HG02623 (cell line): ENCODE data around the gene DEUP1.
"Not testable (repeated sequence)": the region's sequence is repeated elsewhere in the genome, so short reads cannot be mapped to it uniquely, and the experiment has no call there.

Experiments
- ATAC-seq: cut with Tn5 transposase; IDR thresholded peaks from one replicate; pipeline ENCODE4 v1.9.1; 2021; ENCODE audit warnings: moderate library complexity; ENCODE audit not compliant: unreplicated experiment

The DEUP1 gene, protein sequence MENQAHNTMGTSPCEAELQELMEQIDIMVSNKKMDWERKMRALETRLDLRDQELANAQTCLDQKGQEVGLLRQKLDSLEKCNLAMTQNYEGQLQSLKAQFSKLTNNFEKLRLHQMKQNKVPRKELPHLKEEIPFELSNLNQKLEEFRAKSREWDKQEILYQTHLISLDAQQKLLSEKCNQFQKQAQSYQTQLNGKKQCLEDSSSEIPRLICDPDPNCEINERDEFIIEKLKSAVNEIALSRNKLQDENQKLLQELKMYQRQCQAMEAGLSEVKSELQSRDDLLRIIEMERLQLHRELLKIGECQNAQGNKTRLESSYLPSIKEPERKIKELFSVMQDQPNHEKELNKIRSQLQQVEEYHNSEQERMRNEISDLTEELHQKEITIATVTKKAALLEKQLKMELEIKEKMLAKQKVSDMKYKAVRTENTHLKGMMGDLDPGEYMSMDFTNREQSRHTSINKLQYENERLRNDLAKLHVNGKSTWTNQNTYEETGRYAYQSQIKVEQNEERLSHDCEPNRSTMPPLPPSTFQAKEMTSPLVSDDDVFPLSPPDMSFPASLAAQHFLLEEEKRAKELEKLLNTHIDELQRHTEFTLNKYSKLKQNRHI

DNA sequence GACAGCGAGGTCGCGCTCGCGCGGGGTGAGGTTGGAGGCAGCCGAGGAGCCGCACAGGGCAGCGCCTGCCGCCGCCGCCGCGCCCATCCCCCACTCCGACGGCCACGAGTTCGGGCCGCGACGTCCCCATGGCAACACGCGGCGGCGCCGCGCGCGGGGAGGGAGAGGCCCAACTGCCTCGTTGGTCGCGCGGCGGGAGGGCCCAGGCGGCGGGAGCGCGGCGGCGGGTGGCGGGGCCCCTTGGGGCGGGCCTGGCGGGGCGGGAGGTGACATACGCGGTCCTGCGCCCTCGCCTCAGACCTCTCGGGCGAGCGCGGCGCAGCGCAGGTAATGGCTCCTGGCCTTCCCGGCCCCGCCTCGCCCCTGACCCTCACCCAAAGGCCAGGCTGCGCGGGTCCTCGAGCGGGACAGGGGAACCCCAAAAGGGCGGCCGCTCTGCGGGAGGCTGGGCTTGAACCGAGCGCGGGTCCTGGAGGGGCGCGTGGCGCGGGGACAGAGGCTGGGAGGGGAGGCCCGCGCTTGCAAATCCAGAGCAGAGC lies at the start of gene DEUP1:
TSS of gene DEUP1 (plus strand) at position 297 of the 539 bp plus-strand sequence. CDS start 1,518 bp downstream, outside the sequence.
- ATAC-seq: no peak

DNA sequence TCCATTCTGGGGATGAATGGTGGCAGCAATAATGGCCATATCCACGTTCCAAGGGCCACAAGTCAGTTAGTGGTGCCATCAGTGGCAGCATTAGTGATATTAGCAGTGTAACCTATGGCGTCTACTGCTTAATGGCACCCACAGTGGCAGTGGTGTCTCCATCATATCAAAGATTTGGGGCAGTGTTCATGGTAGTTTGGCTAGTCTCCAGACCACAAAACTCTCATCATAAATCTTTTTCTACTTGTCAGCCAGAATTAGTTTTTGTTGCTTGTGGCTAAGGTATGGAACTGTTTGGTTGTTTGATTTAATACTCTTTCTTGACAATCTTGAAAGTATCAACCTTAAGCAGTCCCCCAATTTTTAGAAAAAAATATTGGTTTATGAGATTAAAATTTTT lies 45.1 kb upstream of the DEUP1 start:
- ATAC-seq: no peak

DNA sequence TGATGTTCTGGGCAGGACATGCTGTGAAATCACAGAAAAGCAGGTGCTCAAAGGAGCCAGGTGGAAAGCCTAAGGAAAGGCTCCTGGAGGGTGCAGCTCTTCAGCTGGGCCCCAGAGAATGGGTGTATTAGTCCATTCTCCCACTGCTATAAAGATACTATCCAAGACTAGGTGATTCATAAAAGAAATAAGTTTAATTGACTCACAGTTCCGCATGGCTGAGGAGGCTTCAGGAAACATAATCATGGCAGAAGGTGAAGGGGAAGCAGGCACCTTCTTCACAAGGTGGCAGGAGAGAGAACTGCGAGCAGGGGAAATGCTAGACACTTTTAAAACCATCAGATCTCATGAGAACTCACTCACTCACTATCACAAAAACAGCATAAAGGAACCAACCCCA lies 43.1 kb upstream of the DEUP1 start:
- ATAC-seq: no peak

DNA sequence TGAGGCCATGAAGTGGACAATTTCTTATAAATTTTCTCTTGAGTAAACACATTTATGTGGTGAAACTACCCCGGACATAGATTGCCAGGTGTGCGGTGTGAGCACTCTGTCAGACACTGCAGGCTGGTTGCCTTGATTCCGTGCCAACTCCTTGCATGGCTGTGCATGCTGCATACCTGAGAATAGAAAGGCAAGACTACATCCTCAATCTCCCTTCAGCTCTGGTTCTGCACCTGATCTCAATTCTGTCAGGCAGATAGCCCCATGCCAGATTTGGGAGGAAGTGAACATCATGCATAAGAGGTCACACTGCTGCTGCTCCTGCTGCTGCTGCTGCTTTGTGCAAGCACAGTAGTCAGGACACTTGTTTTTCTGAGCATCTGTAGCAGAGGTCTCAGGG lies 42.5 kb upstream of the DEUP1 start:
- peak; percentile 38 for ATAC-seq

DNA sequence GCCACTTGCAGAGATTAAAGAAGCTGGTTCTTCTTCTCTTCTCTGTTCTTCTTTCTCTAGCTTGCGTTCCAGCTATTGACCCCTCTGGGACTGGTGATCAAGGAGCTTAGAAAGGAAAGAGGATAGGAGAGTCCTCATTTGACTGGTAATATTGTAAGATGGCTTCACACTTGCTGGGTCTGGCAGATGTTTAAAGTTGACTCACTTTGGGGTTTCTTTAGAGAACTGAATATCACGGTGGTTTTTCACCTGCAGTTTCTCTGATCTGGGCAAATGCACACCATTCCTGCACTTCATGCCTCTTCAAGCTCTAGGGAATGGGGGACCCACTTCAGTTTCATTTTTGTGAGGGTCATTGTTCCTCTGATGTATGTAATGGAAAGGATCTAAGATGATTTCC lies 41.8 kb upstream of the DEUP1 start:
- ATAC-seq: peak; percentile 54

DNA sequence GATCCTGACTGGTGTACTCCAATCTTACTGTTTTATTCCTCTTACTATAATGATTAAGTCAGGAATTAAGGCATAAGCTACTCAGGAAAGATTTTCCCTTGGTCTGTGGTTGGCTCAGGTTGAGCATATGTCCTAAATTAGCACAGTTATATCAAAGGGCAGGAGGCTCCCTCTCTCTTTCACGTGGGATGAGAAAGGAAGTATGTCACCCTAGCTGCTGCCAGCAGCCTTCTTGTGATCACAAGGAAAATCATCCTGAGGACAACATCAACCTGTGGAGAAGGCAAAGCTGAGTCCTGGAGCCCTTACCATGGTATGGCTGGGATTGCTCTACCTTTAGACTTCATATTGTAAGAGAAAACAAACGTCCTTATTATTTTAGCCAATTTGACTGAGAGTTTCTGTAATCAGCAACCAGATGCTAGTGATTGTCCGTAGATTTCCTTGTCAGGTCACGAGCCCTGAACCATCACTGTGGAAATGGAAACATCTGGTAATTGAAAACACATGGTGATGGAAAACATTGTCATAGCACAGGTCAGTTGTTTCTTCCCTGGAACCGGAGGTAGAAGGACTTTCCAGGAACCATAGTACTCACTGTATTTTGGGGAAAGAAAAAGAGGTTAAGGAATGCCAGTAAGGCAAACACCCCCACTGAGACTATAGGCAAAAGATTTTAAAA lies 40.6 kb upstream of the DEUP1 start:
- no peak for ATAC-seq

DNA sequence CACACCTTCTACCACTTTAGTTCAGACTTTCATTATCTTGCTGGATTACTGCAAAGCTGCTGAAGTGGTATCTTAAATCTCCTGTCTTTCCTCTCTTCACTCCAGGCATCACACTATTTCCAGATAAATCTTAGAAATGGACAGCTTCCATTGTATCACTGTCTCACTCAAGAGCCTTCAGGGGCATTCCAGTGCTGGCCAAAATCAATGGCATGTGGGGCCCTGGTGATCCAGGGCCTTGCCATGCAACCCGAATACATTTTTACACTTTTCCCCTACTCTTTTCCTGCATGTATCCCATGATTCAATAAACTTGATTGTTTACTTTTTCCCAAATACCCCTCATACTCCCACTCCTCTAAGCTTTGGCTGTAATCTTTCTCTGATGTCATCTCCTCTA lies 39.4 kb upstream of the DEUP1 start:
- no peak for ATAC-seq

DNA sequence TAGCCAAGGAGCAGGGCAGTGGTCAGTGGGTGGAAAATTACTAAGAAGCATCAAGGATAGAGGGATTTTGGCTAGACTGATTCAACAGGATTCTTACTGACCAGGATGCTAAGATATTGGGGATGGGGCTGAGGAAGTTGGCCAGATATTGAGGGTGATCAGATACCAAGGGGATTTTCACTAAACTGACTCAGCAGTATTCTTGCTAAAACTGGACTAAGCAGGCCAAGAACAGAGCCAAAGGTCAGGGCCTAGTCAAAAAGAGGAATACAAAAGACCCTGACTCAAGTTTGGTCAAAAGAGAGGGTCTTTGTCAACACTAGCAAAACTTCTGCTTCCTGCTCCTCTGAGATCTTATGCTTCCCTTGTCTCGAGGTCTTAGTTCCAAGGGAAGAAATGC lies 38.6 kb upstream of the DEUP1 start:
- no peak for ATAC-seq

DNA sequence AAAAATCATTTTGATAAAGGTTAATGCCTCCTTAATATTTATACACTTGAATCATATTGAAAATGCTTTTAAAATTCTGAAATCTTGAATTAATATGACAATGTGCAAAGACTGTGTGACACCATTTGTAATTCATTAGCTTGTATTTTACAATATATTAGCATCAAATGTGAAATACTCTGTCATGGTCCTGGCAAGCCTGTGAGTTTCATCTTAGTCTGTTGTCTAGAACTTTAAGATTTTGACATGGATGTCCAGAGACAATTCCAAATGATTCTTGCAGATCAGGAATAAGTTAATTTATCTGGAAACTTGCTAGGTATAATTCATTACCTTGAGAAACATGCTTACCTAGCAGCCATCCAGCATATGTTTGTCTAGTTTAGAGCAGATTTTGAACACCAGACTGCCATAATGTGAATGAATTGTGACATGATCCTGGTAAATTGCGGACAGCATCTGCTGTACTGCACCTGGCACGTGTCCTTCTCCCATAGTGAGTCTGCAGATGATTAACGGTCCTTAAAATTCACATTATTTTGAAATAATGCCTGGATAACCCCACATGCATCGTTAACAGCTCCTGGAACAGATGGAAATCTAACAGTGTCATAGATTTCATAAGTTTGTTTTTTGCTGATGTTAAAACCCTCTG lies 34.5 kb upstream of the DEUP1 start:
- ATAC-seq: no peak

DNA sequence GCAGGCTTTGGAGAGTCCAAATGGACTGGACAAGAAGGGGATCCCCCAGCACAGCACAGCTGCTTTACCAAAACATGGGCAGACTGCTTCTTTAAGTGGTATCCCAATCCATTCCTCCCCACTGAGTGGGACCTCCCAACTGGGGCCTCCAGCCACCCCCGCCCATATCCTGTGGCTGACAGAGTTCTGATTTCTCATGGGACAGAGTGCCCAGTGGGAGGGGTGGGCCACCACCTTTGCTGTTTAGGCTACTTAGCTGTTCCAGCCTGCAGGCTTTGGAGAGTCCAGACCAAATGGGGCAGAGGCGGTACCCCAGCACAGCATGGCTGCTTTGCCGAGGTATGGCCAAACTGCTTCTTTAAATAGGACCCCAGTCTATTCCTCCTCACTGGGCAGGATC lies 26.9 kb upstream of the DEUP1 start:
- no peak for ATAC-seq

DNA sequence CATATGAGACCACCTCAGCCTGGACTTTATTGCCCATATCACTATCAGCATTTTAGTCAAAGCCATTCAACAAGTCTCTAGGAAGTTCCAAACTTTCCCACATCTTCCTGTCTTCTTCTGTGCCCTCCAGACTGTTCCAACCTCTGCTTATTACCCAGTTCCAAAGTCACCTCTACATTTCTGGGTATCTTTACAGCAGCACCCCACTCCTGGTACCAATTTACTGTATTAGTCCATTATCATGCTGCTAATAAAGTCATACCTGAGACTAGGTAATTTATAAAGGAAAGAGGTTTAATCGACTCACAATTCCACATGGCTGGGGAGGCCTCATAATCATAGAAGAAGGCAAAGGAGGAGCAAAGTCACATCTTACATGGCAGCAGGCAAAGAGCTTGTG lies 16.1 kb upstream of the DEUP1 start:
- not testable (repeated sequence) for ATAC-seq

DNA sequence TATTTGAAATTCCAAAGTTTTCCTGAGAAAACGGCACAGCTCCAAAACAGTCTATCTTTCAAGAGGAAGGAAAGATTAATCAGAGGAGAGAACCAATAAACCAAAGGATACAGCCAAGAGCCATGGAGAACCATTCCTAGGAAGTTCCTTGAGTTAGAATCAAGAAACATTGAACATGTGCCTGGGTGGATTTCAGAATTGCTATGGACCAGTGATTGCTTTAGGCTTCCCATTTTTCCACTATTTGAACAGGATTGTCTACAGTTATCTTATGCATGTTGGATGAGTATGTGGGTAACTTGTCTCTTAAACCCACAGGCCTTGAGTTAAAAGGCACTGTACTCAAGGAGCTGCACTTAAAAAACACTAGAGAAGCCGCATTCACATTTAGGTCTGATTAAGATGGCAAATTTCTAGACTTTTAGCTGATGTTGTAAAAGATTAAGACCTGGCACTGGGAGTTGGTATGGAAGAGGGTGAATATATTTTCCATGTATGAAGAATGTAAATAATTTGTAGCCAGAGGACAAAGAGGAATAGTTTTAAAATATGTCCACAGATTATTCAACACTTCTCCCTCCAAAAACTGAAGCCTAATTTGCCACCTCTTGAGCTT lies 11.2 kb upstream of the DEUP1 start:
- ATAC-seq: no peak

DNA sequence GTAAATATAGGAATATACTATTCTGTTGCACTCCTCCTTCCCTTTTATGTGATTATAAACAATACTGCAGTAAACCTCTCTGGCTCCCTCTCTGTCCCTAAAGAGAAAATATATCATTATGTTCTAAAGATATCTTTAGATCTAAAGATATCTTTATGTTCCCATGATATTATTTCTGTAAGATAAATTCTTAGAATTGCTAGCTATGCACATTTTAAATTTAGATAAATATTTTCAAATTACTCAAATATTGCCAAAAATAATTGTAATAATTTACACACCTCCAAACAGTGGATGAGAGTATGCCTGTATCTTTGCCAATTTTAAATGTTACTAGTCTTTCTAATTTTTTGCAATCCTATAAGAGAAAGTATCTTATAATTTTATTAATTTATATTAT lies 10.3 kb upstream of the DEUP1 start:
- ATAC-seq: no peak

DNA sequence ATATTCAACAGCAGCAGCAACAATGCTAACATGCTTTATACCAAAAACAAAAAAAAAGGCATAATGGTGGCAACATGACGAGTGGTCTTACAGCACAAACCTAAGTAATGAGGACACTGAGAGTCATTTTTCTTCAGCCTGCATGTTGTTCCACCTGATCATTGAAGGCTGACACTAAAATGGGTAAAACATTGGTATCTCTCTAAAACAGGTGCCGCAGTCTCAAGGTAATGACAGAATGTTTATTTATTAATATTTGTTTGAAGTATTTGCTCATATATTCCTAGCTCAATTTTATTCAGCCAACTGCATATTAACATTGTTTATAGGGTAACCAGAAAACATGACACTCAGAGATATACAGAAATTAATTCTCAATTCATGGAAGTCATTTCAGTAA lies 8.3 kb upstream of the DEUP1 start:
- ATAC-seq: no peak

DNA sequence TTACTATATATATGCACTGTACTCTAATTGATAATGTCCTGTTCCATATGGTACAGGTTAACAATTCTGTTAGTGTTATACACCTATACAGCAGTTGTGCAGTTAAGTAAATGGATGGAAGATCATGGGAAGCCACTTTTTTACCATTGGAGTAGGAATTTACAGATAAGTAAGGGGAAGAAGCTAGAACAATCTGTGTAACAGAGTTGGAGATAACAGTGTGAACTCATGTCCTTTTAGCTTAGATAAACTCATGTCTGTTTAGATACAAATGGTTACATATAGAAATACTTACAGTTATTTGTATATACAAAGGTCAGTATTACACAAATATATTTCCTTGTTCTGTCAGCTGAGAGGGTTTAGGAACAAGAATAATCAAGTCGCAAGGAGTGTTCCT lies 6.8 kb upstream of the DEUP1 start:
- no peak for ATAC-seq

DNA sequence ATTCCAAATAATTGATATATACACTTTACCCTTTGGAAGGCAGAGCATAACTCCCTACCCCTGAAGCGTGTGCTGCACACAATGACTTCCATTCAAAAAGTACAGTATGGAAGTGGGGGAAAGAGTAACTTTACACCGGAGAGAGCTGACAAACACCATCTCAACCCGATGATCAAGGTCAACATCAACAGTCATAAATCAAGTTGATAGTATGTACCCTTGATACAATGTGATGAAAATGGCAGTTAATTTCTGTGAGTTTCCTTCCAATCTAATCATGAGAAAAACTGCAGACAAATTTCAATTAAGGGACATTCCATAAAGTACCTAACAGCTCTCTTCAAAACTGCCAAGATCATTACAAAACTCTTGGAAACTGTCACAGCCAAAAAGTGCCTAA lies 6.0 kb upstream of the DEUP1 start:
- ATAC-seq: no peak

DNA sequence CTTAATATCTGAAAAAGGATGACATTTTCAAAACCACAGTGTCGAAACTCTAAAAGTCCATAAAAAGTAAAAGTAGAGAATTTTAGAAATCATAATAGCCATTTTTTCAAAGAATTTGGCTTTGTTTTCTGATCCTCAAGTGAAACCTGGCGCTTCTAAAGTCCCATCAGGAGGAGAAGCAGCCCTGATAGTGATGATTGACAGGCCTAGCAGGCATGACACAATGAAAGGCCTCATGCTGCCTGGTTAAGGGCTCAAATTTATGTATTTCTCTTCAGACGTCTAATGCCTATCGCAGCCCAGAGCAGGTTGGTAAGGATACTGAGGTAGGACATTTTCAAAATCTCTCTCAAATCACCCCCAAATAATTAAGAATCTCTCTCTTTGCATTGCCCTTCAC lies 3.9 kb upstream of the DEUP1 start:
- ATAC-seq: no peak

DNA sequence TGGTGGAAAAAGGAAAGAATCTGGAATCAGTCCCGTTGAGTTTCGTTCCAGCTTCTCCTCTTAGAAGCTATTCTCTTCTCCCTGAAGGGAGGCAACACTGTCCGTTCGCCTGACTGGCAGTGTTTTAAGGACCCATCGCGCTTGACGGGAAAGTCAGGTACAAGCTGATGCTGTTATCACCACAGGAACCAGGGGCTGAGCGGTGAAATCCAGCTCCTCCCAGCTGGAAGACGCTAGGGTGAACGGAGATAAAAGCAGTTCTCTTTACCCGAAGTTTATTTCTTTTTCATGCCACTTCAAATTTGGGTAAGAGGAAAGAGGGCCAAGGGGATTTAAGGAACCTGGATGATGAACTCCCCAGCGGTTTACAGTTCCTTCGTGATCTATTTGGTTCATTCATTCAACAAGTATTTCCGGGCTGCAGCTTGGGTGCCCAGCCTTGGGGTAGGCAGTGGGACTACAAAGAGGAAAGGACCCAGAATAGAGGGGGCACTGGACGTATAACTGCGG lies 551 bp upstream of the DEUP1 start:
- no peak for ATAC-seq

DNA sequence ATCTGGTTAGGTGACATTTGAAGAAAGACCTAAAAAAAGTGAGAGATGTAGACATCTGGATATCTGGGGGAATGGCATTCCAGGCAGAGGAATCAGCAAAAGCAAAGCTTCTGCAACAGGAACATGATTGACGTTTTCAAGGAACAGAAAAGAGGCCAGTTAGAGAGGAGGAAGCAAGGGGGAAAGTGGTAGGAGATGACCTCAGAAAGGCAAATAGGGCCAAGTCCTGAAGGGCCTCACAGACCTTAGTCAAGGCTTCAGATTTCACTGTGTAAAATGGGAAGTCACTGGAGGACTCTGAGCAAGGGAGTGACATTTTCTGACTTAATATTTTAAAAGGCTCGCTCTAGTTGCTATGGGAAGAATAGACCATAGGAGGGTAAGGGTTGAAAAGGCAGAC lies 9.7 kb downstream of the DEUP1 start:
- no peak for ATAC-seq

DNA sequence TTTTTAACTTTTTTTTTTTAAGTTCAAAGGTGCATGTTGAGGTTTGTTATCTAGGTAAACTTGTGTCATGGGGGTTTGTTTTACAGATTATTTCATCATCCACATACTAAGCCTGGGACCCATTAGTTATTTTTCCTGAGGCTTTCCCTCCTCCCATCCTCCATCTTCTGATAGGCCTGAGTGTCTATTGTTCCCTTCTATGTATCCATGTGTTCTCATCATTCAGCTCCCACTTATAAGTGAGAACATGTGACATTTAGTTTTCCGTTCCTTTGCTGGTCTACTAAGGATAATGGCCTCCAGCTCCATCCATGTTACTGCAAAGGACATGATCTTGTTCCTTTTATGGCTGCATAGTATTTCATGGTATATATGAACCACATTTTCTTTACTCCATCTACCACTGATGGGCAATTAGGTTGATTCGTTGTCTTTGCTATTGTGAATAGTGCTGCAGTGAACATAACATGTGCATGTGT lies 14.4 kb downstream of the DEUP1 start:
- ATAC-seq: no peak

DNA sequence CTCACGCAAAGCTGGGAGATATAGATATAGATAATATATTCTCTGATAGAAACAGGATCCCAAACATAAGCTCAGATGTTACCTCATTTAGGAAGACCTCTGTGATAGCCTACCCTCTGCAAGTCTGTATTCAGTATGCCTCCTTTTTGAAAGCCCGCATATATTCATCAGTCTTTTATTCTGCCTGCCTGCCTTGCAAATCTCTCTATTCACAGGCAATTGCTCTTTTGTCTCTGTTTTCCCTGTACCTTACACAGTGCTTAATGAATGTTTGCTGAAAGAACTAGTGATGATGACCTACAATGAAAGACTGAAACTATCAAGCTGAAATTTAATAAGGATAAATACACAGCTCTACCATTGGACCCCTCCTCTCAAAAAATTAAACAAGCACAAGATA lies 18.4 kb downstream of the DEUP1 start:
- ATAC-seq: no peak
